Activated gamma-delta T cell treated with Interleukin-2 at 50 U/mL for 16 hours (primary cell): ENCODE measurements around the gene EIF5AL1.
"Not testable (repeated sequence)": the region's sequence is repeated elsewhere in the genome, so short reads cannot be mapped to it uniquely, and the experiment has no call there.

ENCODE experiments used
- DNase-seq: peaks from one replicate; pipeline ENCODE4 v3.0.0-alpha.2; 2020

The EIF5AL1 gene

GRCh38 chr10:79511891-79512583, at the start of gene EIF5AL1:
Gene EIF5AL1, plus strand, starts transcription at chr10:79512533. Its CDS starts 117 bp downstream, at chr10:79512650.
- DNase-seq: not testable (repeated sequence)

GRCh38 chr10:79463578-79464496, 48.5 kb upstream of the EIF5AL1 start:
- DNase-seq: no peak

GRCh38 chr10:79465341-79465740, 47.0 kb upstream of the EIF5AL1 start:
- no peak for DNase-seq

- no peak for DNase-seq
Measured at GRCh38 chr10:79468015-79468560, 44.2 kb upstream of the EIF5AL1 start.

GRCh38 chr10:79468841-79469585, 43.3 kb upstream of the EIF5AL1 start:
- DNase-seq: no peak

GRCh38 chr10:79470096-79470495, 42.2 kb upstream of the EIF5AL1 start:
- no peak for DNase-seq

- DNase-seq: no peak
Measured at GRCh38 chr10:79471776-79472175, 40.6 kb upstream of the EIF5AL1 start.

GRCh38 chr10:79472449-79472848, 39.9 kb upstream of the EIF5AL1 start:
- DNase-seq: no peak

- no peak for DNase-seq
Measured at GRCh38 chr10:79472951-79473350, 39.4 kb upstream of the EIF5AL1 start.

- no peak for DNase-seq
Measured at GRCh38 chr10:79473496-79474095, 38.7 kb upstream of the EIF5AL1 start.

GRCh38 chr10:79475119-79475653, 37.1 kb upstream of the EIF5AL1 start:
- no peak for DNase-seq

- DNase-seq: no peak
Measured at GRCh38 chr10:79475877-79476276, 36.5 kb upstream of the EIF5AL1 start.

GRCh38 chr10:79476645-79477044, 35.7 kb upstream of the EIF5AL1 start:
- no peak for DNase-seq

- no peak for DNase-seq
Measured at GRCh38 chr10:79477456-79477855, 34.9 kb upstream of the EIF5AL1 start.

- DNase-seq: no peak
Measured at GRCh38 chr10:79479283-79479909, 32.9 kb upstream of the EIF5AL1 start.

GRCh38 chr10:79482304-79482703, 30.0 kb upstream of the EIF5AL1 start:
- no peak for DNase-seq

GRCh38 chr10:79482741-79483140, 29.6 kb upstream of the EIF5AL1 start:
- DNase-seq: no peak

GRCh38 chr10:79483299-79483698, 29.0 kb upstream of the EIF5AL1 start:
- no peak for DNase-seq

GRCh38 chr10:79483948-79484347, 28.4 kb upstream of the EIF5AL1 start:
- DNase-seq: no peak

- no peak for DNase-seq
Measured at GRCh38 chr10:79484476-79484875, 27.9 kb upstream of the EIF5AL1 start.

- DNase-seq: peak; percentile 11
Measured at GRCh38 chr10:79487296-79488194, 24.8 kb upstream of the EIF5AL1 start.
